PC-9 (cell line): ENCODE measurements around the gene P3H3. TPM values are rescaled to one million over a fixed set of nuclear protein-coding genes. Genes with fewer than 3 reads are reported as not detected.

Experiments
- BruUV-seq: library from RNA; stranded (reverse); fragments of 400-500 nt; replicated peaks from 2 replicates; lab custom pipeline; 2021; lab: Mats Ljungman, UMichigan
- CTCF ChIA-PET: fragments of 300-600 bp; sonication (Branson Sonifier 250); formaldehyde crosslinking; loops from one replicate; lab custom pipeline; 2022; ENCODE audit warnings: antibody characterized with exemption; lab: Charles Lee
- POLR2A ChIA-PET: fragments of 300-600 bp; sonication (Branson Sonifier 250); formaldehyde crosslinking; loops from one replicate; lab custom pipeline; 2022; ENCODE audit warnings: antibody characterized with exemption; ENCODE audit not compliant: unreplicated experiment; lab: Charles Lee
- DNase-seq, 2 experiments: peaks; one replicate each; pipeline versions ENCODE4 v3.0.0 to v3.0.0-alpha.2; 2015 to 2022; ENCODE audit warnings: mixed read lengths in 1 of 2
- H2AFZ ChIP-seq: fragments of 200-600 bp; sonication (generic); 2 replicates; pipeline ENCODE4 v1.8.1; 2017; ENCODE audit warnings: antibody characterized with exemption
- H3F3A ChIP-seq: fragments of 200-600 bp; sonication (generic); 2 replicates; pipeline ENCODE4 v1.8.1; 2017; ENCODE audit warnings: antibody characterized with exemption, mild to moderate bottlenecking, low read depth; ENCODE audit not compliant: insufficient read depth
- H3K27ac ChIP-seq: fragments of 200-600 bp; sonication (generic); 2 replicates; pipeline ENCODE4 v1.6.1; 2016; ENCODE audit warnings: mixed run types
- H3K27me3 ChIP-seq: fragments of 200-600 bp; sonication (generic); 2 replicates; pipeline ENCODE4 v1.6.1; 2016; ENCODE audit warnings: low read depth, mixed run types; ENCODE audit not compliant: insufficient read depth
- H3K36me3 ChIP-seq: fragments of 200-600 bp; sonication (generic); 2 replicates; pipeline ENCODE4 v1.6.1; 2016; ENCODE audit warnings: low read depth, mixed run types
- H3K4me1 ChIP-seq: fragments of 200-600 bp; sonication (generic); replicated peaks from 2 replicates; pipeline ENCODE4 v1.6.1; 2016; ENCODE audit warnings: mixed run types; ENCODE audit not compliant: insufficient read depth
- H3K4me2 ChIP-seq: fragments of 200-600 bp; sonication (generic); 2 replicates; pipeline ENCODE4 v1.6.1; 2017; ENCODE audit warnings: mixed run types
- H3K4me3 ChIP-seq: fragments of 200-600 bp; sonication (generic); 2 replicates; pipeline ENCODE4 v1.6.1; 2016; ENCODE audit warnings: mixed run types
- H3K79me2 ChIP-seq: fragments of 200-600 bp; sonication (generic); 2 replicates; pipeline ENCODE4 v1.6.1; 2017; ENCODE audit warnings: low read depth, mixed run types
- H3K9me2 ChIP-seq: fragments of 200-600 bp; sonication (generic); 2 replicates; pipeline ENCODE4 v1.8.1; 2017; ENCODE audit warnings: mild to moderate bottlenecking; ENCODE audit not compliant: insufficient read depth
- H3K9me3 ChIP-seq: fragments of 200-600 bp; sonication (generic); 2 replicates; pipeline ENCODE4 v1.8.1; 2016; ENCODE audit warnings: low read depth; ENCODE audit not compliant: insufficient read depth
- H4K20me1 ChIP-seq: fragments of 200-600 bp; sonication (generic); 2 replicates; pipeline ENCODE4 v1.8.1; 2017; ENCODE audit not compliant: insufficient read depth
- CTCF ChIP-seq: fragments of 200-600 bp; sonication (generic); conservative IDR thresholded peaks from 2 replicates; pipeline ENCODE4 v1.6.1; 2017; ENCODE audit warnings: mixed run types, antibody characterized with exemption, mild to moderate bottlenecking, moderate library complexity
- EZH2 ChIP-seq: fragments of 200-600 bp; sonication (generic); IDR thresholded peaks from 2 replicates; pipeline ENCODE4 v1.8.0; 2017; ENCODE audit warnings: antibody characterized with exemption, low read depth
- intact Hi-C: fragments of 100-400 bp; cut with micrococcal nuclease; formaldehyde crosslinking; loops from one replicate; pipeline ENCODE4 v1.10.0; 2022; ENCODE audit not compliant: unreplicated experiment
- total RNA-seq: library from RNA; stranded (reverse); gene quantifications from 2 replicates; pipeline ENCODE4 v1.2.3, GENCODE V29; 2021

The P3H3 gene
- total RNA-seq, 1 experiment from 2014 or later = 0.52 TPM

- no peaks in the 10 kb centered on the region for H3K9me3 ChIP-seq
- H3K9me2 ChIP-seq = no peaks in the 10 kb centered on the region
- 0 out of 2 replicates have a peak, but pooled peaks cover 2% of the 10 kb centered on the region for H3F3A ChIP-seq
- H3K4me3 ChIP-seq = no peak overlapping the region
- H3K36me3 ChIP-seq = no peaks in the 10 kb centered on the region
- no peak overlapping the region for H2AFZ ChIP-seq
- intact Hi-C loops = no loop called here
- H3K4me1 ChIP-seq = no peaks in the 10 kb centered on the region
- CTCF ChIA-PET = no interaction called here
- H3K27me3 ChIP-seq = no peaks in the 10 kb centered on the region
- H3K4me2 ChIP-seq = no peak overlapping the region
- H4K20me1 ChIP-seq = no peaks in the 10 kb centered on the region
- DNase-seq = no peak
- no TSS peak for BruUV-seq
- POLR2A ChIA-PET = no interaction called here
- H3K79me2 ChIP-seq = no peaks in the 10 kb centered on the region
- TF ChIP-seq CTCF = no peak
- TF ChIP-seq EZH2 = no peak
- H3K27ac ChIP-seq = no peak overlapping the region
Measured at GRCh38 chr12:6784761-6785160, 43.4 kb upstream of the P3H3 start.

- H3K27me3 ChIP-seq = 0 out of 2 replicates have a peak, but pooled peaks cover under 1% of the 10 kb centered on the region
- no TSS peak for BruUV-seq
- intact Hi-C loops = no loop called here
- no peak for TF ChIP-seq CTCF
- no peak for TF ChIP-seq EZH2
- no peaks in the 10 kb centered on the region for H3K9me2 ChIP-seq
- ChIA-PET POLR2A (interaction anchor here (0.6 kb wide), 2 partner anchors 21 to 335 kb away, joined by 3 read pairs; partner anchors contain the start of genes PTMS and TAPBPL), CTCF (interaction anchor here (0.6 kb wide), 1 partner anchor 105 kb away, joined by 3 read pairs; no protein-coding TSS in a partner anchor)
- H3K36me3 ChIP-seq = no peaks in the 10 kb centered on the region
- H3K4me2 ChIP-seq = no peak overlapping the region
- H3F3A ChIP-seq = 0 out of 2 replicates have a peak, but pooled peaks cover 2% of the 10 kb centered on the region
- no peak overlapping the region for H2AFZ ChIP-seq
- no peaks in the 10 kb centered on the region for H3K4me1 ChIP-seq
- H3K9me3 ChIP-seq = no peaks in the 10 kb centered on the region
- H3K4me3 ChIP-seq = no peak overlapping the region
- H4K20me1 ChIP-seq = no peaks in the 10 kb centered on the region
- H3K27ac ChIP-seq = no peak overlapping the region
- no peak for DNase-seq
- no peaks in the 10 kb centered on the region for H3K79me2 ChIP-seq
Measured at GRCh38 chr12:6786416-6787094, 41.7 kb upstream of the P3H3 start.

GRCh38 chr12:6787309-6787708 is 40.9 kb upstream of the P3H3 start:
- Histone ChIP-seq H2AFZ (no peak overlapping the region), H3K27me3 (peaks cover 8% of the 10 kb centered on the region; the same call in 1 of the 2 replicates), H3K4me1 (no peaks in the 10 kb centered on the region), H3K27ac (no peak overlapping the region), H3K9me2 (no peaks in the 10 kb centered on the region), H3K9me3 (no peaks in the 10 kb centered on the region), H3K4me2 (no peak overlapping the region), H3F3A (0 out of 2 replicates have a peak, but pooled peaks cover 2% of the 10 kb centered on the region), H3K79me2 (no peaks in the 10 kb centered on the region), H3K36me3 (no peaks in the 10 kb centered on the region), H3K4me3 (no peak overlapping the region), H4K20me1 (no peaks in the 10 kb centered on the region)
- intact Hi-C loops = no loop called here
- CTCF ChIA-PET = interaction anchor here (0.6 kb wide), 1 partner anchor 105 kb away, joined by 3 read pairs; no protein-coding TSS in a partner anchor
- BruUV-seq = no TSS peak
- TF ChIP-seq EZH2 (no peak), CTCF (no peak)
- no peak for DNase-seq
- POLR2A ChIA-PET = interaction anchor here (0.6 kb wide), 2 partner anchors 21 to 335 kb away, joined by 3 read pairs; partner anchors contain the start of genes PTMS and TAPBPL
